ENCODE results near the gene CRYL1. TPM values are rescaled to one million over a fixed set of nuclear protein-coding genes. Genes with fewer than 3 reads are reported as not detected.

Gene CRYL1
- total RNA-seq, 1 donor from 2014 or later, result 13.1 TPM

- Histone ChIP-seq H3K27me3 (no peaks in the 10 kb centered on the region), H3K27ac (no peak overlapping the region), H3K9me3 (no peaks in the 10 kb centered on the region), H3K4me1 (no peaks in the 10 kb centered on the region), H3K36me3 (peaks cover 3 to 18% of the 10 kb centered on the region in 2 donors), H3K4me3 (no peak overlapping the region)
- no peak for DNase-seq (ENCODE audit: low spot score in 2 of 2)
- TF ChIP-seq CTCF (IDR thresholded peaks at IDR 0.05), result no peak
- intact Hi-C loops (cut with DNase I), result no loop called here
Observed at GRCh38 chr13:20422362-20422761, 103.3 kb downstream of the CRYL1 start.

GRCh38 chr13:20420938-20421337, 104.7 kb downstream of the CRYL1 start:
- Histone ChIP-seq H3K4me1 (peaks cover 0 to 9% of the 10 kb centered on the region in 2 donors), H3K9me3 (no peaks in the 10 kb centered on the region), H3K27ac (no peak overlapping the region), H3K27me3 (no peaks in the 10 kb centered on the region), H3K36me3 (peaks cover 0 to 12% of the 10 kb centered on the region in 2 donors), H3K4me3 (no peak overlapping the region)
- intact Hi-C loops (cut with DNase I), result no loop called here
- no peak for TF ChIP-seq CTCF (IDR thresholded peaks at IDR 0.05)
- no peak for DNase-seq (ENCODE audit: low spot score in 2 of 2)

- Histone ChIP-seq H3K4me3 (no peak overlapping the region), H3K27ac (peak overlapping the region; percentile 69 to 75), H3K9me3 (no peaks in the 10 kb centered on the region), H3K36me3 (no peaks in the 10 kb centered on the region), H3K4me1 (peaks cover 0 to 9% of the 10 kb centered on the region in 2 donors), H3K27me3 (no peaks in the 10 kb centered on the region)
- intact Hi-C loops (cut with DNase I), result loop anchor here (2.0 kb wide), 1 partner anchor 148 kb away; the partner anchor contains the start of gene IFT88
- peak in 1 of 2 donors; percentile 21 for DNase-seq (ENCODE audit: low spot score in 2 of 2)
- TF ChIP-seq CTCF (IDR thresholded peaks at IDR 0.05), result no peak
Observed at GRCh38 chr13:20418953-20419352, 106.7 kb downstream of the CRYL1 start.

GRCh38 chr13:20416223-20416745, 109.4 kb downstream of the CRYL1 start:
- DNase-seq (ENCODE audit: low spot score in 2 of 2), result peak in 1 of 2 donors; percentile 58
- peak overlapping the region; percentile 55 to 63 for H3K27ac ChIP-seq

GRCh38 chr13:20415694-20416107, 110.0 kb downstream of the CRYL1 start:
- no peak overlapping the region for H3K4me3 ChIP-seq
- intact Hi-C loops (cut with DNase I), result no loop called here
- H3K4me1 ChIP-seq, result peaks cover 0 to 9% of the 10 kb centered on the region in 2 donors
- H3K9me3 ChIP-seq, result no peaks in the 10 kb centered on the region
- no peak for TF ChIP-seq CTCF (IDR thresholded peaks at IDR 0.05)
- H3K27ac ChIP-seq, result no peak overlapping the region
- DNase-seq (ENCODE audit: low spot score in 2 of 2), result peak in 1 of 2 donors; percentile 45
- no peaks in the 10 kb centered on the region for H3K27me3 ChIP-seq
- peaks cover 0 to 4% of the 10 kb centered on the region in 2 donors for H3K36me3 ChIP-seq

More at GRCh38 chr13:20416223-20416745, 109.4 kb downstream of the CRYL1 start:
- peaks cover 0 to 9% of the 10 kb centered on the region in 2 donors for H3K4me1 ChIP-seq
- peaks cover 0 to 4% of the 10 kb centered on the region in 2 donors for H3K36me3 ChIP-seq
- H3K27me3 ChIP-seq, result no peaks in the 10 kb centered on the region
- H3K9me3 ChIP-seq, result no peaks in the 10 kb centered on the region
- TF ChIP-seq CTCF (IDR thresholded peaks at IDR 0.05), result no peak
- H3K4me3 ChIP-seq, result no peak overlapping the region
- intact Hi-C loops (cut with DNase I), result no loop called here
